HS-5 (cell line): Measurements from ENCODE around the gene HJURP.

Source experiments
- DNase-seq: peaks from one replicate; pipeline ENCODE4 v3.0.0-alpha.2; 2012; ENCODE audit warnings: low read depth

Gene HJURP

DNA sequence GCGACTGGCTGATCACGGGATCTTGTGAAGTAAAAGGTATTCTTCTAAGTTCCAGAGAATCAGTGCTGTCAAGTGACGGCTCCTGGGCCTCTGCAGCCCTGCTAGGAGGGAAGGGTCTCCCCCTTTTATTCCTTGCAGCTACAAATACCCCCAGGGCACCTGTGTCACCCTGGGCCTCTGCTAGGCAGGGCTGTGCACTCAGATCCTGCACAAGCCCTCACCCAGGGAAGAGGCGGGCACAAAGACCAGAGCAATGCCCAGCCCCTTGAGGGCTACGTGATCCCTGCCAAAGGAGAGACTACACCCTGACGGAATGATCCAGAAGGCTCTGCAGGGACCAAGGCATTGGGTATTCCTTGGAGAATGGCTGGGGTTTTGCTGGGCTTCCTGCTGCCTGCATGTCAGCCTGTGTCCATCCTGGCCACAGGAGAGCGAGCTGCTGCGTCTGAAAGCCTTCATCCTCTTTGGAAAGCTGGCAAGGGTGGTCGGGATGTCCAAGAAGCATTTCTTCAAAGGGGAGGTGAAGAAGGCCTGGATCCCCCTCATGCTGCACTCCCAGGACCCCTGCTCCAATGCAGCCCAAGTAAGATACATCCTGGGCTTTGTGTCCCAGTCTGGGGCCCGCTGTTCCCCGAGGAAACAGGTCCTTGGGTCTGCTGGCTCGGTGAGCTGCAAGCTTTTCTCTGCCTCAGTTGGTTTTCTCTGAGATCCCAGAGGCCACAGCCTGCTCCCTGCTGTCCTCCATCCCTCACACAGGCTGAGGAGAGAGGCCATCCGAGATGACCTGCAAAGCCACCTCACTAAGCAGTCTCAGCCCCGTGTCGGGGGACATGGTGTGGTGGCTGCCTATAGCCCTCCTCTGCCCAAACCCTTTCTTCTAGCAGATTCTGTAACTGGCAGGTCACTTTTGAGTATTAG, 24.9 kb downstream of the HJURP start:
- DNase-seq = no peak

DNA sequence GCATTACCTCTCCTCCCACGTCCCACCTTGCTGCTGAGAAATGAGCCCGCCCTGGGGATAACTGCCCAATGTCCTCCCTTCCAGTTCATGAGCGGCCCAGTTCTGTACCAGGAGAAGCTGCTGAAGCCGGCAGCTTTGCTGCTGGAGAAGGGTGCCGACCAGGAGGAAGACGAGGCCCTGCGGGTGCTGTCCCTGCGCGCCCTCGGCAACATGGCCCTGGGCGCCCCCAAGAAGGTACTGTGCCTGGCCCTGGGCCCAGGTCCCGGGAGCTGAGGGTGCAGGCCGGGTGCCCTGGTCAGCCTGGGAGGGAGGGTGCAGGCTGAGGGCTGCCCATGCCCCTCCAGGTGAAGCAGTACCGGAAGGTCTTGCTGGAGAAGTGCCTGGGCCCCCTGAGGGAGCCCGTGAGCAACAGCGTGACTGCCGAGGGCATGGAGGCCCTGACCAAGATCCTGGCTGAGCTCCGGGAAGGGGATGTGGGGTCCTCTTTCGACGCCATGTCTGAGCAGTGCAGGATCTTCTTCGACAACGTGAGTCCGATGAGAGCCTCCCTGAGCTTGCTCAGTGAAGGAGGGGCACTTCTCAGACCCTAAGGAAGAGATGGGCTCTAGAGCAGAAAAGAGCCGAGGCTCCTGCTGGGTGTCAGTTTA, 25.7 kb downstream of the HJURP start:
- no peak for DNase-seq

DNA sequence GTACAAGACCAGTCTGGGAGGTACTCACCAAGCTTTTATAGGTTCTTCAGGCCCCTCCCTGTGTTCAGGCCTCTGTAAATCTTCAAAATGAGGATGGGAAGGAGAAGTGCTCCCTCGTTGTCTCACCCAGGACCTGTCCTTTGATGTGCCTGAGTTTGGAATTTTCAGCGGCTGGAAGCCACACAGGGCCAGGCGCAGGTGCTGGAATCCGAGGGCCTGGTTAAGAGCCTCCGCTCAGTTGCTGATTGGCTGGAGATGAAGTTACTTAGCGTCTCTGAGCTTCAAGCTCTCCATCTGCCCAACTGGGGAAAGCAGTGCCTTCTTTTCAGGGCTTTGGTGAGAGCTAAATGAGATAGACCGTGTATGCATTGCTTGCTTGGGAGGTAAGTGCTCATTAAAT, 30.0 kb downstream of the HJURP start:
- no peak for DNase-seq

DNA sequence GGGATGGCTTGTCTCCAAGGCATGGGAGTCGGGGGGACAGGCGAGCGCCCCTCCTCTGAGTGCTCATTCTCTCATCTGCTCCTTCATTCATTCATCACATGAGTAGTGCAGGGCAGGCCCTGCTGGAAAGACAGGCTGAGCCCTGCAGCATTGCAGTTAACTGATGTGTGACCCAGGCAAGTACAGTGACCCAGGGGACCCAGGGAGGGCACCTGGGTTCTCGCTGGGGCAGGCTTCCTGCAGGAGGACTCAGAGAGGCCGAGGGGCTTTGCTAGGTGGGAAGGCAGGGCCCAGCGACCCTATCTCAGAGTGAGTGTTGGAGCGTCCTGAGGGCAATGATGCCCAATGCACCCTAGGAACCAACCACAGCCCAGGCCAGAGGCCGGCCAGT, 30.6 kb downstream of the HJURP start:
- DNase-seq = no peak

GRCh38 chr2:233822781-233823730, 31.3 kb downstream of the HJURP start:
- DNase-seq = no peak

DNA sequence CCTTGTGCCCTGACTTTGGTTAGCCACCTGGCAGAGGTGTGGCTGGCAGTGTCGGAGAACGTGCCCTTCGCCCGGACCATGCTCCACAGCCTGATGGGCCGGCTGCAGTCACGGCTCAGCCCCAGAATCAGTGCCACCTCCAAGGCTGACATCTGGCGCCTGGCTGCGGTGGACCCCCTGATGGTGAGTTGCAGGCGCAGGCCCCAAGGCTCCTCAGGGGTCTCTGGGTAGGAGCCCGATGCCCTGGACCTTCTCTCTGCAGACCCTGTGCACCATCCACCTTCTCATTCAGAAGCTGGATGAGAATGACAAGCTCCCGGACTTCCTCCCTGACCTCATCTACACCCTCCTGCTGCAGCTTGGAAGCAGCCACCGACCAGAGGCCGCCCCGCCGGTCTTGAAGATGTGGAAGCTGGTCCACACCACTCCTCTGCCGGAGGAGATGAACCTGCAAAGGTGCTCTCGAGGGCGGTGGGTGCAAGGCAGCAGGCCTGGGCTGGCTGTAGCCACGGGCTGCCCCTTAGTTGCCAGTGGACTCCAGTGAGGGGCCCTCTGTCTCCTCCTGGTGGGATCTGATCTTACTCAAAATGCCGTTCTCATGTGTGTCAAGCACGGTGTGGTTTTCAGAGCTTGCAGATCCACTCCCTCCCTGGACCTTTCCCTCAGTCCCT, 32.1 kb downstream of the HJURP start:
- DNase-seq = no peak

DNA sequence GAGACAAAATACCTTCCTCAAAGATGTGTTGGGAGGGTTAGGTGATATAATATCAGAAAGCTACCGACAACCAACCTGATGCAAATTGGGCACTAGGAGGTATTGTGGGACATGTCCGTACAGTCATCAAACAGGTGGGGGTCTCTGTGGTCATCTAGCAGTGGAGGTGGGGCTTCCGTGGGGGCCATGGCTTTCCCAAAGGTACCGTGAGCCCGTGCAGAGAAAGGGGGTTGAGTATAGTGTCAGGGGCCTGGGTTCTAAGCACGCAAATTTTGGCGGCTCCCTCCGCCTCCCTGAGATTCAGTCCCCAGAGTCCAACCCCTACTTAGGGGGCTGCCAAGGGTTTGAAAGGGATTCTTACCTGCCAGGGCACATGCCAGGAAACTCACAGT, 32.6 kb downstream of the HJURP start:
- no peak for DNase-seq

- DNase-seq = no peak
Measured at GRCh38 chr2:233821196-233821595, 33.1 kb downstream of the HJURP start.

DNA sequence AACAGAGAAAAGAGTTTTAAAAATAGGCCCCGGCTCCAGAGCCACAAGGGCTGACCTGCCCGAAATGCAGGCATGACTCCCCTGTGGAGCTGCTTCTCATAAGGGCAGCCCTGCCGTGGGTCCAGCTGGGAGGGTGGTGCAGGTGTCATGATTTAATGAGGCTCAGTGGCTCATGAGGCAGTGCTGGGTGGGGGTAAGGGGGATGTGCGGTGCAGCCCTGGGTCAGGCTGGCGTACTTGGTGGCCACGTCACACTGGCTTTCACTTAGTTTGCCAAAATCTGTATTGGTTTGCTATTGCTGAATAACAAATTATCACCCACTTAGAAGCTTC, 33.6 kb downstream of the HJURP start:
- no peak for DNase-seq

GRCh38 chr2:233819884-233820773, 34.2 kb downstream of the HJURP start:
- no peak for DNase-seq

DNA sequence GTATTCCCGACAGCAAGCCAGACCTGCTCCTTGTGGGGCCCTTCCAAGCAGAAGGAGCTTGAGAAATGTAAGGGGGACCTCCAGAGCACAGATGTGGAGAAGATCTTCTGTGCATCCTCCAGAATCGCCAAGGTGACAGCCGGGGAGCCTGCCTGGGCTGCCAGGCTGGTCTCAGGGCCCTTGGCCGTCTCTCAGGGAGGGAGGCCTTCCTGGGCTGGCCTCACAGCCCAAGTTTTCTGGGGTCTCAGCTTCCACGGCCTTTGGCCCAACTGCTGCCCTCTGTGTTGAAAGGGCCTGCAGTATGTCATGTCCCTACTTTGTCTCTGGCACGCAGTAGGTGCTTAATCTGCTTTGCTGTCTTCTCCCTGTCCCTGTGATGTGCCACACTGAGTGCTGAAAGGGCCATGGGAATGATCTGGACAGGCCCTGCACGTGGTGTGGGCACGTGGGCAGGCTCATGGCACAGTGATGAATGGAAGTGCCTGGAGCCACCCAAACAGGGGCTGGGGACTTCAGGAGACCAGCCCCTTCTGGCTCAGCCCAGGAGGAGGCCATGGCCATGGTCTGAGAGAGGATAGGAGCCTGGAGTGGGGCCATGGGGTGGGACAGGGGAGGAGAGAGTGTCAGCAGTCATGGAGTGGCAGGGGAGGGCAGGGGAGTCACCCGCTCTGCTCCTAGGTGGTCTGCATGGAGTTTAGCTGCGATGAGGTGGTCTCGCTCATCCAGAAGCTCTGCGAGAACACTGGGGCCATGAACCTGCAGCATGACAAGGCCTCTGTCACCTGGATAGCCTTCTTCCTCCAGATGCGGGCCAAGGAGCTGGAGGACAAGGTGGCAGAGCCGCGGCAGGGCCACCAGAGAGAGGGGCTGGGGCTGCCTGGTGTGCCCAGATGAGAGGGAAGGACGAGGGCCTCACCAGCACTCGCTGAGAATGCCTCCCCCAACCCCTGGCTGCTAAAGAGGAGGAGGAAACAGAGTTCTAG, 35.4 kb downstream of the HJURP start:
- no peak for DNase-seq

DNA sequence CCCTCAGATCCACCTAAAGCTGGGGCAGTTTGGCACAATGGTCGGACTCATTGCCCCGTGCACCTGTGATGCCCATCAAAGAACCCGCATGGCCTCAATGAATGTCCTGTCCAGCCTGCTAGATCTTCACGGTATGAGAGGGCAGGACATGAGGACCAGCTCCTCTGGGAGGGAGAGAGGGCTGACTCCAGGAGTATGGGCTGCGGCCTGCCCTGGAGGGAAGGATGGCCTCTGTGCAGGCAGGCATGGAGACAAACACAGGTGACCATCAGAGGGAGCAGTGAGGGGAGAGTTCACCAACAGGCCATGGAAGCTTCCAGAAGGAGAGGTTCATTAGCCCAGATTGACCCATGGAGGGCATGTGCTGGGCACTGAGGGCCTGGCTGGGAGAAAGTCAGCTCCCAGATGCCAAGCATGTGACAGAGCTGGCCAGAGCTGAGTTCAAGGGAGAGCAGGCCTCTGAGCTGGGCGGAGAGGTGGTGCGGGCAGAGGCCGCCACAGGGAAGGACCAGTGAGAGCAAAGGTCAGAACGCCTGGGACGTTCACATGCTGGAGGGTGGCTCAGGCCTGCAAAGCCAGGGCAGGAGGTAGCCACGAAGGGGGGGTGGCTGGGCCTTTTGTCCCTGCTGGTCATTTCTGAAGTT, 36.2 kb downstream of the HJURP start:
- no peak for DNase-seq

DNA sequence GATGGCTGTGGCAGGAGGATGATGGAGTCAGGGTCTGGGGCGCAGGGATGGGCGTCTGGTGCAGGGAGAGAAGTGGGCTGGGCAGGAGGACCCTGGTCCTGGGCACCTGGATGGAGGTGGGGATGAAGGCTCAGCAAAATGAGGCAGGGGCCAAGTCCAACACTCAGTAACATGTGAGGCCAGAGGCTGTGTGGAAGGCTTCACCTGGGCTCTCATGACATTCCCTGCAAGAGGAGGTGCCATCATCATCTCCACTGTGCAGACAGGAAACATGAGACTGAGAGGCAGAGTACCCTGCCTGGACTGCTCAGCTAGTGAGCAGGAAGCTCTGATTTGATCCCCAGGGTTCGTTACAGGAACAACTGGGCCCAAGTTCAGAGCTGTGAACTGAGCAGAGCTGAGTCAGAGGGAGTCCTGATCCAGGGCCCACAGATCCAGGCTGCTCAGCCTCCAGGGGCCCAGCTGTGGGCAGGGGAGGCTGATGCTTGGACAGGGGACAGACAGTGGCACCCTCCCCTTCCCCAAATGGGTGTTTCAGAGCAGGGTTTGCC, 36.9 kb downstream of the HJURP start:
- DNase-seq = no peak

GRCh38 chr2:233816771-233817170, 37.6 kb downstream of the HJURP start:
- DNase-seq = no peak

DNA sequence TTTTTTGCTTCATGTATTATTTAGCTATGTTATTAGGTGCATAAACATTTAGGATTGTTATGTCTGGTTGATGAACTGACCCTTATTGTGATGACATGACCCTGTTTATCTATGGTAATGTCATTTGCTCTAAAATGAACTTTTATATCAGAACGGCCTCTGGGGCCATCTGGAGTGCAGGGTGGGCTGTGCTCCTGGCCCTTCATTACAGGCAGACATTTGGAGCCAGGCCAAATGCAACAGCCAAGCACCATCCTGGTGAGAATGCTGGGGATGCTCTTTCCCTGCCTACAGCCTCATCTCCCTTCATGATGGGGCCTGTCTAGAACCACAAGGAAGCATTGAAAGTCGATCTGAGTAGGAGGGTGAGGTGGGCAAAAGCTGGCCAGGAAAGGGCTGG, 38.0 kb downstream of the HJURP start:
- no peak for DNase-seq

DNA sequence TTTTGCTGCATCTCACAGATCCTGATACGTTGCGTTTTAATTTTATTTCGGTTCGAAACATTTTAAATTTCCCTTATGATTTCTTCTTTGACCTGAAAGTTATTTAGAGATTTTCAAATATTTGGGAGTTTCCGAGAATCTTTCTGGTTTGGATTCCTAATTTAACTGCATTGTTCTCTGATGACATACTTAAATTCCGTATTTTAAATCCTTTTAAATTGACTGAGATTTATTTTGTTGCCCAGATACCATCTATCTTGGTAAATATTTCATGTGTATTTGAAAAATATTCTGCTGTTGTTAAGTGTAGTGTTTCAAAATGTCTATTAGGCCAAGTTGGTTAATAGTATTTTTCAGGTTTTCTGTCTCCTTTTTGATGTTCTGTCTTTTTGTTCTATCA, 38.5 kb downstream of the HJURP start:
- DNase-seq = no peak

GRCh38 chr2:233814056-233814835, 40.1 kb downstream of the HJURP start:
- no peak for DNase-seq
